Measurements from ENCODE around the gene ELFN1.

The ELFN1 gene

GRCh38 chr7:1693991-1694524 lies 24.0 kb downstream of the ELFN1 start:
- H3K9ac ChIP-seq (ENCODE audit: low read depth, low read length) = no peak overlapping the region
- H3K9me3 ChIP-seq (ENCODE audit: insufficient read depth, low read depth, low read length) = no peaks in the 10 kb centered on the region
- no peaks in the 10 kb centered on the region for H3K36me3 ChIP-seq (ENCODE audit: insufficient read depth, low read depth, low read length)
- H3K4me1 ChIP-seq (ENCODE audit: insufficient read depth, low read length) = peaks cover 5% of the 10 kb centered on the region; the same call in 1 of the 2 replicates
- H3K27ac ChIP-seq (ENCODE audit: low read length) = no peak overlapping the region
- H3K27me3 ChIP-seq (ENCODE audit: insufficient read depth, low read length) = no peaks in the 10 kb centered on the region
- no peak overlapping the region for H3K4me3 ChIP-seq (ENCODE audit: low read length)

- no peak overlapping the region for H3K27ac ChIP-seq (ENCODE audit: low read length)
- H3K27me3 ChIP-seq (ENCODE audit: insufficient read depth, low read length) = no peaks in the 10 kb centered on the region
- H3K36me3 ChIP-seq (ENCODE audit: insufficient read depth, low read depth, low read length) = no peaks in the 10 kb centered on the region
- H3K4me1 ChIP-seq (ENCODE audit: insufficient read depth, low read length) = peaks cover 5% of the 10 kb centered on the region; the same call in 1 of the 2 replicates
- H3K9me3 ChIP-seq (ENCODE audit: insufficient read depth, low read depth, low read length) = no peaks in the 10 kb centered on the region
- H3K9ac ChIP-seq (ENCODE audit: low read depth, low read length) = no peak overlapping the region
- H3K4me3 ChIP-seq (ENCODE audit: low read length) = no peak overlapping the region
Observed at GRCh38 chr7:1694611-1695511, 24.8 kb downstream of the ELFN1 start.

- Histone ChIP-seq H3K4me3 (ENCODE audit: low read length) (no peak overlapping the region), H3K4me1 (ENCODE audit: insufficient read depth, low read length) (peaks cover 5% of the 10 kb centered on the region; the same call in 1 of the 2 replicates), H3K36me3 (ENCODE audit: insufficient read depth, low read depth, low read length) (no peaks in the 10 kb centered on the region), H3K27ac (ENCODE audit: low read length) (no peak overlapping the region), H3K9me3 (ENCODE audit: insufficient read depth, low read depth, low read length) (no peaks in the 10 kb centered on the region), H3K27me3 (ENCODE audit: insufficient read depth, low read length) (no peaks in the 10 kb centered on the region), H3K9ac (ENCODE audit: low read depth, low read length) (no peak overlapping the region)
Observed at GRCh38 chr7:1695800-1696454, 25.9 kb downstream of the ELFN1 start.

GRCh38 chr7:1696671-1697498 lies 26.8 kb downstream of the ELFN1 start:
- Histone ChIP-seq H3K27ac (ENCODE audit: low read length) (no peak overlapping the region), H3K9me3 (ENCODE audit: insufficient read depth, low read depth, low read length) (peaks cover 1% of the 10 kb centered on the region; the same call in 1 of the 2 replicates), H3K4me3 (ENCODE audit: low read length) (no peak overlapping the region), H3K4me1 (ENCODE audit: insufficient read depth, low read length) (peaks cover 5% of the 10 kb centered on the region; the same call in 1 of the 2 replicates), H3K27me3 (ENCODE audit: insufficient read depth, low read length) (no peaks in the 10 kb centered on the region), H3K9ac (ENCODE audit: low read depth, low read length) (no peak overlapping the region), H3K36me3 (ENCODE audit: insufficient read depth, low read depth, low read length) (no peaks in the 10 kb centered on the region)

GRCh38 chr7:1697499-1698125 lies 27.5 kb downstream of the ELFN1 start:
- no peak overlapping the region for H3K4me3 ChIP-seq (ENCODE audit: low read length)
- H3K27me3 ChIP-seq (ENCODE audit: insufficient read depth, low read length) = no peaks in the 10 kb centered on the region
- 0 out of 2 replicates have a peak, but pooled peaks cover under 1% of the 10 kb centered on the region for H3K36me3 ChIP-seq (ENCODE audit: insufficient read depth, low read depth, low read length)
- peaks cover 5% of the 10 kb centered on the region; the same call in 1 of the 2 replicates for H3K4me1 ChIP-seq (ENCODE audit: insufficient read depth, low read length)
- peaks cover 9% of the 10 kb centered on the region for H3K9me3 ChIP-seq (ENCODE audit: insufficient read depth, low read depth, low read length)
- no peak overlapping the region for H3K9ac ChIP-seq (ENCODE audit: low read depth, low read length)
- H3K27ac ChIP-seq (ENCODE audit: low read length) = no peak overlapping the region

- Histone ChIP-seq H3K9ac (ENCODE audit: low read depth, low read length) (no peak overlapping the region), H3K36me3 (ENCODE audit: insufficient read depth, low read depth, low read length) (0 out of 2 replicates have a peak, but pooled peaks cover 4% of the 10 kb centered on the region), H3K27me3 (ENCODE audit: insufficient read depth, low read length) (no peaks in the 10 kb centered on the region), H3K9me3 (ENCODE audit: insufficient read depth, low read depth, low read length) (peaks cover 13% of the 10 kb centered on the region), H3K27ac (ENCODE audit: low read length) (no peak overlapping the region), H3K4me3 (ENCODE audit: low read length) (no peak overlapping the region), H3K4me1 (ENCODE audit: insufficient read depth, low read length) (peaks cover 5% of the 10 kb centered on the region; the same call in 1 of the 2 replicates)
Observed at GRCh38 chr7:1698201-1698600, 28.1 kb downstream of the ELFN1 start.

GRCh38 chr7:1698951-1699350 lies 28.9 kb downstream of the ELFN1 start:
- Histone ChIP-seq H3K36me3 (ENCODE audit: insufficient read depth, low read depth, low read length) (0 out of 2 replicates have a peak, but pooled peaks cover 4% of the 10 kb centered on the region), H3K9me3 (ENCODE audit: insufficient read depth, low read depth, low read length) (peaks cover 13% of the 10 kb centered on the region), H3K4me1 (ENCODE audit: insufficient read depth, low read length) (peaks cover 5% of the 10 kb centered on the region; the same call in 1 of the 2 replicates), H3K27ac (ENCODE audit: low read length) (no peak overlapping the region), H3K9ac (ENCODE audit: low read depth, low read length) (no peak overlapping the region), H3K4me3 (ENCODE audit: low read length) (no peak overlapping the region), H3K27me3 (ENCODE audit: insufficient read depth, low read length) (peaks cover 5% of the 10 kb centered on the region; the same call in 1 of the 2 replicates)

GRCh38 chr7:1700086-1700485 lies 30.0 kb downstream of the ELFN1 start:
- Histone ChIP-seq H3K9ac (ENCODE audit: low read depth, low read length) (no peak overlapping the region), H3K27me3 (ENCODE audit: insufficient read depth, low read length) (peaks cover 13% of the 10 kb centered on the region), H3K4me1 (ENCODE audit: insufficient read depth, low read length) (peaks cover 4% of the 10 kb centered on the region; the same call in 1 of the 2 replicates), H3K27ac (ENCODE audit: low read length) (no peak overlapping the region), H3K9me3 (ENCODE audit: insufficient read depth, low read depth, low read length) (peaks cover 13% of the 10 kb centered on the region), H3K4me3 (ENCODE audit: low read length) (no peak overlapping the region), H3K36me3 (ENCODE audit: insufficient read depth, low read depth, low read length) (0 out of 2 replicates have a peak, but pooled peaks cover 4% of the 10 kb centered on the region)

GRCh38 chr7:1700536-1701333 lies 30.7 kb downstream of the ELFN1 start:
- Histone ChIP-seq H3K27me3 (ENCODE audit: insufficient read depth, low read length) (peaks cover 13% of the 10 kb centered on the region), H3K9me3 (ENCODE audit: insufficient read depth, low read depth, low read length) (peaks cover 13% of the 10 kb centered on the region), H3K27ac (ENCODE audit: low read length) (no peak overlapping the region), H3K36me3 (ENCODE audit: insufficient read depth, low read depth, low read length) (0 out of 2 replicates have a peak, but pooled peaks cover 4% of the 10 kb centered on the region), H3K4me3 (ENCODE audit: low read length) (no peak overlapping the region), H3K4me1 (ENCODE audit: insufficient read depth, low read length) (peaks cover 4% of the 10 kb centered on the region; the same call in 1 of the 2 replicates), H3K9ac (ENCODE audit: low read depth, low read length) (no peak overlapping the region)

GRCh38 chr7:1702652-1703051 lies 32.6 kb downstream of the ELFN1 start:
- Histone ChIP-seq H3K27me3 (ENCODE audit: insufficient read depth, low read length) (peaks cover 13% of the 10 kb centered on the region), H3K4me3 (ENCODE audit: low read length) (no peak overlapping the region), H3K27ac (ENCODE audit: low read length) (no peak overlapping the region), H3K9me3 (ENCODE audit: insufficient read depth, low read depth, low read length) (peaks cover 13% of the 10 kb centered on the region), H3K36me3 (ENCODE audit: insufficient read depth, low read depth, low read length) (0 out of 2 replicates have a peak, but pooled peaks cover 4% of the 10 kb centered on the region), H3K9ac (ENCODE audit: low read depth, low read length) (no peak overlapping the region), H3K4me1 (ENCODE audit: insufficient read depth, low read length) (peaks cover 4% of the 10 kb centered on the region; the same call in 1 of the 2 replicates)

Data from iPS-20b (cell line).